ENCODE results near the gene WWC1. TPM values are rescaled to one million over a fixed set of nuclear protein-coding genes. Genes with fewer than 3 reads are reported as not detected.
A peak's percentile ranks its signal among the peaks of the same experiment; 100 is the strongest.
"Not testable (repeated sequence)": the region's sequence is repeated elsewhere in the genome, so short reads cannot be mapped to it uniquely, and the experiment has no call there.

WWC1 gene
- polyA plus RNA-seq, 10 donors: 0.27 to 3.3 (median 1.2) TPM

DNA sequence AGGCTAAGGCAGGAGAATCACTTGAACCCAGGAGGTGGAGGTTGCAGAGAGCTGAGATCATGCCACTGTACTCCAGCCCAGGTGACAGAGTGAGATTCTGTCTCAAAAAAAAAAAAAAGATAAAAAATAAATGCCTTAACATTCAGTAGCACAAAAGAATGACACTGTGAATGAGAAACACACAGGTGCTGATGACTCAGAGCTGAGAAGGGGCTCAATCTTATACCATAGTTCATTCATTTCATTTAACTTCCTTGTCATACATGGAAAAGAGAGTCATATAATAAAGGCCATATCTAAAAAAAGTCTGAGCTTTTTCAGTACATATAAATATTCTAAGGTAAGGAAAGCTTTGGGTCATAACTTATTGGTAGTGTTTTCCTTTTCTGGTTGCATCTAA lies 40.6 kb downstream of the WWC1 start:
- no peak for DNase-seq

DNA sequence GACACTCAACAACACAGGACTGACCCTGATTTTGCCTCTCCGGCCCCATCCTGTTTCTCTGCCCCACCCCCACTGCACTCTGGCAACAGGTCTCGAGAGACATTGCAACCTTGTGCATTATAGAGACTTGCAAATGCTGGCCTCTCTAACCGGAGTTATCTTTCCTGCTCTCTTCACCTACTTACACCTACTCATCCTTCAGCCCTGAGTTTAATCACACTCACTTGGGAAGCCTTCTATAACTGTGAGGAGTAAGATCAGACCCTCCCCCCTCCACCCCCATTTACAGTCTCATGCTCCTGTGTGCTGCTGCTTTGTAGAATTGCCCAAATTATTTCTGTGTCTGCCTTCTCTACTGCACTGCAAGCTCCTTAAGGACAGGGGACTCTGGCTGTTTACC lies 42.8 kb downstream of the WWC1 start:
- no peak for DNase-seq

DNA sequence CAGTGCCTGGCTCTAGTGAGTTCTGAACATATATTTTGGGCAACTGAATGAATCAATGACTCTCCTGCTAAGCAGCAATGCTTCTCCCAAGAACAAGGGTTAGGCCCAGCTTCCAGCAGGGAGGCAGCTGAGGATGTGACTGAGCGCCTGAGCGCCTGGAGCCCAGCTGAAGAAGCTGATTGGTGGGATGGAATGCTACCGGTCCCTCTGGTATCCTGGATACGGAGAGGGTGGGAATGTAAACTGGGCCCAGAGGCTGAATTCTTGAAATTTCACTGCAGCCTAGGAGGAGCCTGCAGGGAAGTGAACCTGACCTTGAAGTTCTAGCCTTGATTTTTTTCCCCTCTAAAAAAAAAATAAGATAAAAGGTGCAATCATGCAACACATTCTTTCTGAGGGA lies 43.2 kb downstream of the WWC1 start:
- DNase-seq: peak; percentile 13 to 65 (median 32)

DNA sequence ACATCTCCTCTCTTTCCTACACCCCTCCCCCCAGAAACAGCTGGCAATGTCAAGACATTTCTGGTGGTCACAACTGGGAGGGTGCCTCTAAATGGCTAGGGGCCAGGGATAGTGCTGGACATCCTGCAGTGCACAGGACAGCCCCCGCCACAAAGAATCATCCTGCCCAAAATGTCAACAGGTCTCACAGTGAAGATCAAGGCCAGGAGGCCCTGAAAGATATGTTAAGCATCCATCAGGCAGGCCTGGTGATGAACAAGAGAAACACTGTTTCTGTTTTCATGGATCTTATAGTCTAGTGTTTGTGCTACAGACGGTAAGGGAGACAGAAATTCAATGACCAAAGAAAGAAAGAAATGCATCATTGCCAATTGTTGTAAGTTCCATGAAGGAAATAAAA lies 45.9 kb downstream of the WWC1 start:
- DNase-seq: no peak

DNA sequence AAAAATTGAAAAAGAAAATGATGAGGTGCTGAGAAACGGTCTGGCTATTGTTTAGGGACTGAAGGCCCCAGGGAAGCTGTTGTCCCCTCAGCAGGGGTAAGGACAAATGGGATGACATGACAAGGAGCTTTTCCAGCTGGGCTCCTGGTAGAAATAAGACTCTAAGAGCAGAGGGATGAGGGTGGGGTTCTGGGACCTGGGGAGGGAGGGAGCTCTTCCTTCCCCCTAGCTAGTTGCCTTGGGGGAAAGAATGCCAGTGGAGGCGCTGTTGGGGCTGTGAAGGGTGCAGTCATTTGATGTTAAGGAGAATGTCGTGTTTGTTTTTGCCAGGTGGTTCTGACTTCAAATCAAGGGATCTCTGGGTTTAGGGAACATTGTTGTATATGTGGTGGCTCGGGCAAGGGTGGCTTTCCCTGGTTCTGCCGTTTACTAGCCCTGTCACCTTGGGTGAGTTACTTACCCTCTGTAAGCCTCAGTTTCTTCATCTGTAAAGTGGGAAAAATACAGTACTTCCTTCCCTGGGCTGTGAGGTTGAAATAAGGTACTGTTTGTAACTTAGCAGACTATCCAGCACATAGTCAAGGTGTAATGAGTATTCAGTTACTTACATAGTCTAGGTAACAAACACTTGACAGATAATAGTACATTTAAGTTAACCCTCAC lies 47.8 kb downstream of the WWC1 start:
- no peak for DNase-seq

DNA sequence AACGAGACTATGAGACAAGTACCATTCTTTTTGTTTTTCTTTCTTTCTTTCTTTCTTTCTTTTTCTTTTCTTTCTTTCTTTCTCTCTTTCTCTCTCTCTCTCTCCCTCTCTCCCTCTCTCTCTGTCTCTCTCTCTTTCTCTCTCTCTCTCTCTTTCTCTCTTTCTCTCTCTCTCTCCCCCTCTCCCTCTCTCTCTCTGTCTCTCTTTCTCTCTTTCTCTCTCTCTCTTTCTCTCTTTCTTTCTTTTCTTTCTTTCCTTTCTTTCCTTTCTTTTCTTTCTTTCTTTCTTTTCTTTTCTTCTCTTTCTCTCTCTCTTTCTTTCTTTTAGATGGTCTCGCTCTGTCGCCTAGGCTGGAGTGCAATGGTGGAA lies 48.3 kb downstream of the WWC1 start:
- not testable (repeated sequence) for DNase-seq

DNA sequence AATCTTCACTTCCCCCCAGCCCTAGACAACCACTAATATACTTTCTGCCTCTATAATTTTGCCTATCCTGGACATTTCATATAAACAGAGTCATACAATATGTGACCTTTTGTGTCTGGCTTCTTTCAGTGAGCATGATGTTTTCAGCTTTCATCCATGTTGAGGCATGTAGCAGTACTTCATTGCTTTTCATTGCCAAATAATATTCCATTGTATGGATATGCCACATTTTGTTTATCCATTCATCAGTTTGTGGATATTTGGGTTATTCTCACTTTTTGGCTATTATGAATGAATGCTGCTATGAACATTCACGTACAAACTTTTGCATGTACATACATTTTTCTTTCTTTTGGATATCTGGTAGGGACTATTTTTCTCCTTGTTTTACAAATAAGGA lies 49.0 kb downstream of the WWC1 start:
- no peak for DNase-seq

DNA sequence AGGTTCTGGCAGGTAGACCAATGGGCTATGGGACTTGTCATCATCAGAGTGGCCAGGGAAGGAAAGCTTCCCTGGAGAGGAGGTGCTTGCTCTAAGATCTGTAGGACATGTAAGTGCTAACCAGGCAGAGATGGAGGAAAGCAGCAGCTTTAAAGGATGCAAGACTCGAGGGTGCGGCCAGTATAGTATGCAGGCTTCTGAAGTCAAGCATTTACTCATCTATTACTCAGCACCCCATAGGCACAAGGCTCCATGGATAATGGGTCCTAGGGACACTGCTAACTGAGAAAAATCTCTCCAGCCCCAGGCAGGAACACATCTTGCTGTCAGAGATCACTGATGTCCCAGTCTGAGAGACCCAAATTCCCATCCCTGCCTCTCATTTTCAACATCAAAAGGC lies 49.7 kb downstream of the WWC1 start:
- DNase-seq: no peak

DNA sequence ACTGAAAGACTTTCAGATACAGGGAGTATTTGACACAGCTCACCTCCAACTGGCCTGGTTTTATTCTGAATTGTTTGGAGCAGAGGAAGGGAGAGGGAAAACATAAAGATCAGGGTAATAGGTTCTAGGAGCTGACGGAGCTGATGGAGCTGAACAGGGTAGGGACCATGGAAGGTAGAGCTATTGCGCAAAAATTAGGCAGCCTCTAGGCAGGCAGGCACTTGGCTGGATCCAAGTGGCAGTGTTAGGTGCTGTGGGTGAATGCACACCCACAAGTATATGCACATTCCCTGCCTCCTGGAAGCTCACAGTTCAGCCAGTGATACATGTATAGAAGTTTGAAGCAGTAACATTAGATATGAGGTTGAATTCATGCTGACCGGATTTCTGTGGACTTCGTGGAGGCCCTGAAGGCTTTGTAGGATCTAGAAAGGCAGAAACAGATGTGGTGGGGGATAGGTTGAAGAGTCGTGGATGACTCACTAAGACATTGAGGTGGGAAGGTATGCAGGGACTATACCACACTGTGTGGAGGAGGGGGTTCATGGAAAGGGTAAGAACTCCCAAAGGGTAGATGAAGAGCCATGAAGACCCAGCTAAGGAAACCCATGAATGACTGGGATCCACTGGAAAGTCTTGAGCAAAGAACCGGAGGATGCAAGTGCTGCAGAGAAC lies 50.8 kb downstream of the WWC1 start:
- DNase-seq: peak in 1 of 3 donors; percentile 67

DNA sequence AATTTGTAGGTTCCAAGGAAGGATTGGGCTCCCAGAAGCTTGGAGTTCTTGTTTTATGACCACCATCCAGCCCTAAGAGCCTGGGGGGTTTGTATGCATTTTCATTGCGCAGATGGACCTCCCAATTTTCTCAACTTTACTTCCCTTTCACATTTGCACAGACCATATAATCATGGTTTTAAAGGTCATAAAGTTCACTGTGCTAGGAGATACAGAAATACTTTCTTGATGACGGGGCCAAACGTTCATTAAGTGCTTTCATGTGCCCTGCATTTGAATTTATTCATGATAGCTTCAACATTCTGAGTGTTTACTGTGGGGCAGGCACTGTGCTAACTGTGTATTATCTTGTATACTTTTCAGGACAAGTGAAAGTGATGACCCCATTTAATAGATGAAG lies 51.5 kb downstream of the WWC1 start:
- DNase-seq: no peak

DNA sequence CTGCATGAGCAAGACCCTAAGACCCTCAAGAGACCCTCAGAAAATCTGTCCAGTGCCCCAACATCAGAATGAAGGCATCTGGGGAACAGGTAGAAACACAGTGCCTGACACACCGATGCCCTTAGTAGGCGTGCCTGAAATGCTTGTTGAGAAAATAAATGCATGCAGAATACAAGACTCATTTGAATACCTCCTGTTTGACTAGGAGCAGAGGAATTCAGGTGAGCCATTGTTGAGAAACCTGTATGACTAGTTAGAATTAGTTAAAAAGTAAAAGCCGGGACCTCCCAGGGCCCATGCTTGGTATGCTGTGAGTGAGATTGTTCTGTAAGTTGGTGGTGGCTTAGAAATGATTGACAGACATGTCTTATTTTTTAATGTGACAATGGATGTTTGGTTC lies 55.0 kb downstream of the WWC1 start:
- no peak for DNase-seq

DNA sequence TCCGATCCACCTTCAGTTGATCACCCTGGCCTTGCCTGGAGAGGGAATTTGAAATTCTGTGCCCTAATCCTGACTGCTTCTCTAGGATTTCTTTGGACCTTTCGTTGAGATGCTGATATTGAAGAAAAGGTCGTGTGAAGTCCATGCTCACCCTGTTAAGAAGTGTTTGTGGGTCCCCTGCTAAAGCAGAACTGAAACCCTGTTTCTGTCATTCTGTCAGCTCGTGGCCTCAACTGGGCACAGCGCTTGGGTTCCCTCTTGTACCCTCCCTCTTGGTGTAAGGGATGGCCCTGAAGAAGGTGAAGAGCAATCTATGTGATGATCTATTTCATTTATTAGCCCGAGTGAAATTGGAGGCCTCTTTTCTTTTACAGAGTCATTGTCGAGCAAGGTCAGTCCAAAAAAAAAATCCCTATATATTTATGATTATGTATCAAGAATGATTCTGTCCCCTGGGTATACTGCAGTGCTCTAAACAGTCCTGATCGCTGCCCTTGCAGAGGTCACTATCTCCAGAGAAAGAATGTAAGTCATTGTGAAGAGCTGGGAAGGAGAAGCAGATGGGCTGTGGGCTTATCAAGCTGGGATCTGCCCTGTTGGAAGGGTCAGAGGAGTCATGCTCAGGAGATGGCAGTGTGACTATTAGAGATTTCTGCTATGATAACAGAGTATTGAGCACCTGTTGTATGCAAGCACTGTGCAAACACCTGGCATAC lies 56.1 kb downstream of the WWC1 start:
- no peak for DNase-seq

DNA sequence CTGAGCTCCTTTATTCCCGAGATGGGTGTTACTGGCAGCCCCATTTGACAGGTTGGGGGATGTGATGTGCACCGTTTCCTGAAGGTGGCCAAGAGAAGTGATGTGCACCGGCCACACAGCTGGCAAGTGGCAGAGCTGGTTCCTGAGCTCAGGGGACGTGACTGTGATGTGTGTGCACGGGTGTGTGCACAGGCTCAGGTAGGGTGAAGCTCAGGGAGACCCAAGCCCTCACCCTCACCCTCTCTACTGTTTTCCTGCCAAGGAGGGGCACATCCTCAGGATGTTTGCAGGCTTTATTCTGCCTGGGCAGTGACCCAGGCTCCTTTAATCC lies 56.6 kb downstream of the WWC1 start:
- no peak for DNase-seq

DNA sequence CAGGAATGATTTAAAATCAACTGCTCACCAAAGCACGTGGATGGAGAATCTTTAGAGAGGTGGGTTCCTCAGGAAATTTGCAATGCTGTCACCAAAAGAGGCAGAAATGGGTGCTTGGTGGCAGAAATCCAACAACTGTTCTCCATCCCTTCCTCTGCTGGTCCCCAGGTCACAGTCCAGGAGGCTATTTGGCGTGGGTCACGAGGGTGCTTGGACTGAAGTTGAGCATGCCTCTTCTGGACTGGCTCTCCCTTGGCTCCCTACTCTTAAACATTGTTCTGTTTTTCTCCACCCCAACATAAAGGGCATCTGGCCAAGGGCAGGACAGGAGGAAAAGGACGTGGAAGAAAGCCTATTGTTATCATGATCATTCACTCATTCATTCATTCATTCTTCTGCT lies 58.9 kb downstream of the WWC1 start:
- DNase-seq: no peak

DNA sequence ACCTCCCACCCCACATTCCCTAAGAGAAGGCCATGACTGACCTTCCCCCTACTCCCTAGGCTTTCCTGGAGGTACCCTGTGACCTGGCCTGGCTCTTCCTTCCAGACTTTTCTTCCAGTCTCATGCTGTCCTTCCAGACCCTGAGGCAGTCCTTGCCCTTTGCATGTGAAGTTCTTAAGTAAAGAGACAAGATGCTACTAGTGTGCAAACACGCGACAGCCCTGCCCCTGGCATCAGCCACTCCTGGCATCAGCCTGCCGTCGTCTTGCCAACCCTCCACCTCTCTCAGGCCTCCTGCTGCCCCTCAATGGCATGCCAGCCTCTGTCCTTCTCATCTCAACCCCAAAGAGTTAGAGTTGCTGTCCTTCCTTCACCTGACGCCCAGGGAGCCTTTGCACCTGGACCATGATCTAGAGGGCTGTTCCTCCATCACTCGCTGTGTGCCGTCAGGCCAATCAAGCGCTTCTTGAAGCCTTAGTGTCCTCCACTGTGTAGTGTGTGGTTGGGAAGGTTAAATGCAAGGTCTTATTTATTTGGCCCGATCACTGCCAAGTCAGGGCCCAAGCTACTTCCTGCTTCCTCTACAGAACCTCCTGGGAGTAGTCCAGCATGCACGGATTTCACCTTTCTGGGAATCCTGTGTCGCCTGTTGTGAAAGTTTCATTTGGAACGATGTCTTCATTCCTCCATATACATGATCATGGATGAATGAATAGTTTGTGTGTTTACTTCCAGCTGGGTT lies 61.9 kb downstream of the WWC1 start:
- DNase-seq: no peak

DNA sequence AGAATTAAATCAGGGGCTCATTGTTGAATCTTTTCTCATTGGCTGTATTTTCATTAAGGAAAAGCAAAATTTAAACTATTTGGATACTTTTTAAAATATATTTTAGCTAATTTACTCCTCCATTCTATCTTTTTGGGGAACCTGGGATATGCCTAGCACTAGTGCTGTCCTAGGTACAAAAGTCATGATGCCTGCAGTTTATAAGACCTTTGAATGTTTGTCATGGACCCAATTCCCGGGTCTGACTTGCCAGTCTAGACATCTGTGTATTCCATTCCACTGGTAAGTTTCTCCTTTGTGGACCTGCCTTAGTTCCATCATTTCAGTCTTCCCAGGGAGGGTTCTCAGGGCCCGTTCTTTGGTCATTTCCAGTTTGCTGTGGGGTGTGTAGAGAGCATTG lies 63.0 kb downstream of the WWC1 start:
- no peak for DNase-seq

DNA sequence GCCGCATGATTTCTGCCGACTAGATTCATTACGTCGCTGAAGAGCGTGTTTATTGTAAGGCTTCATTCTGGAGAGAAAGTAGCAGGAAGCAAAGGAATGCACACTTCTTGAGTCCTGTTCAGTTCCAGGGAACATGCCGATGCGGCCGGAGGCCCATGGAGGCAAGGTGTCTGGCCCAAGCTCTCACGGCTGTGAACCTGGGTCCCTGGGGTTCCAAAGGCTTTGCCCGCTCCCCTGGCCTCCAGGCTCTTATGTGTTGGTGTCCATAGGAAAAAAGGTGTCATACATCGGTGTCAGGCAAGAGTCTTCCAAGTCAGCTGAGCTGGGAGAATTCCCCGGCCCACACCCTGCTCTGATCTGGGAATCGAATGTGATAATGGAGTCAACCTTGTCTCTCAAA lies 64.7 kb downstream of the WWC1 start:
- no peak for DNase-seq

DNA sequence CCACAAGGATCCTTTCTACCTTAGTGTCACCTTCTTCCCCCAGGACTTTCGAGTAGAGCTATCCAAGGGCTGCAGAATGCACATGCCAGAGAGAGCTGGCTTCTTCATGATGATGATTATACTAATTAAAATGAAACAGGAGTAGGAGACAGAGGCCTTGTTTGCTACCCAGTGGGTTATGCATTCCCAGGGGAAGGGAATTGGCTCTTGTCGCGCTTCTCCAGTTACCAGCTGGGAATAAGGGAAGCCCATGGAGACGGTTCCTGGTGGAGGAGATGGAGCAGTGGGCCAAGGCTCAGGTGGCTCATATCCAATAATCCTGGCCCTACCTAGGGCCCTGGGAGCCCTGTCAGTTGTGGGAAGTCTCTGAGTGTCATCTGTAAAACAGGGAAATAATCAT lies 65.1 kb downstream of the WWC1 start:
- no peak for DNase-seq

DNA sequence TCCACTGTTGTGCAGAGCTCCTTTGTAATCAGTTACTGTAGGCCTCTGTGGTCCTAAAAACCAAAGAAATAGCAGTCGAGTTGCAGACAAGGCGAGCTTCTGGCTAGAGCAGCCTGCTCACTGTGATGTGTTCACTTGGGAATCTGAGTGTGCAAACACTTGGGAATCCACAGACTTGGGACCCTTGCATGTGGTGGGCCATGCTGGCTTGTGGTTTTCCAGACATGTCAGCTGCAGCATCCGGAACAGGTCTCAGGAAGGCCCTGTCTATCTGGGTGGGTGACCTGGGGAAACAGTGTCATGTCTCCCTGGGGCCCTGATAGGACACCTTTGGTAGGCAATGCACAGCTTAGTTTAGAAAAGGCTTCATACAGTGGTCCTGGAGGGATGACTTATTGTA lies 66.4 kb downstream of the WWC1 start:
- DNase-seq: peak in 1 of 3 donors; percentile 8

DNA sequence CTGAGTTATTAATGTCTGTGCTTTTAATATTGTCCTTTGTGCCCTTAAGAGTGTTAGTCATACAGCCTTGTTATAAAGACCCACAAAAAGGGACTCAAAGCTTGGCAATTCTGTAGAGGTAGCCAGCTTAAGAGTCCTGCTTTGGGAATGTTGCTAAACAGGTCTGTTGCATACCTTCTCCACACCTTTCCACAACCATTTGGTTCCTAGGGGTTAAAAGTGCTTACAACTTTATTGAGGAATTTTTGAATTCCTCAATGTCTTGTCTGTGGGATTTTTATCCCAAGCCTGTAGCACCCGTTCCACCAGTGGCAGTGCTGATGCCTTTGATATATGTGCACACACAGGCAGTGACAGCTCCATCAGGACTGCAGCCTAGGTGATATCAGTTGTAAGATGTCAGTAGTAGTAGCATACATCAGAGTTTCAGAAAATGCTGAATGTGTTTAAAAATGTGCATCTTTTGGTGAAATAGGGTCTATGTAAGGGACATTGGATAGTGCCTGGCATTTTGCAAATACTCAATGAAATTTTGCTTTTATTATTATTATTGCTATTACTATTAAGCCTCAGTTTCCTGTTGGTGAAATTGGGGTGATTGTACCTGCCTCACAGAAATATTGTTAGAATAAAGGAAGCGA lies 68.5 kb downstream of the WWC1 start:
- DNase-seq: no peak

DNA sequence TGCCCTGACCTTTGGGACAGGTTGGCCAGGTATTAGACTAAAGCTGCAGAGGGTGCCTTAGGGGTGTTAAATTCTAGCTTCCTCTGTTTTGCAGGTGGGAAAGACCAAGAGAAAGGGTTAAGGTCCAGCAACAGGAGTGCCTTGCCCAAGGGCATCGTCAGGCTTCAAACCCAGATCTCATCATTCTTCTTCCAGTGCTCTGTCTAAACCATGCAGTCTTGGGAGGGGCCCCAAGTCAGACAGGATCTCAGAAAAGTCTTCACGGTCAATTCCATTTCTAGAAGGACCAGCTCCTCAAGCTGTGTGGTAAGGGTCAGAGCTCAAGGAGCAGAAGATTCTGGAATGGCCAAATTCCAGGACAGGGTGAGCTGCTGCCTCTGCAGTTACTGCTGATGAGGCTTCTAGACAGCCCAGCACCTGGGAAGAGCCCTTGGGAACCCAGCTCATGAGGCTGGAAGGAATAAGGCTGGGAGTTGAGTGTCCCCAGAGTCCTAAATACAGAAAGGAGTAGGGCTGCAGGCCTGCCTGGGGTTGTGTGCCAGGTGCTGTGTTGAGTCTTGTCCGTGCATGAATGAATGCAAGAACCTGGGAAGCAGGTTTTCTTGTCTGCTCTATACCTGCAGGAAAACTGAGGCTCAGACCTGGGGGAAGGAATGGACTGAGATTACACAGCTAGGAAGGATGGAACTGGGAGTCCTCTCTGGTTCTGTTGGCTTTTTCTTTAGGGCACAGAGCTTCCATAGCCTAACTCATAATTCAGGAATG lies 69.3 kb downstream of the WWC1 start:
- DNase-seq: no peak

Measured in muscle of back (tissue), 11 donors.